ENCODE measurements around the gene IP6K1. TPM values are rescaled to one million over a fixed set of nuclear protein-coding genes. Genes with fewer than 3 reads are reported as not detected.

Gene IP6K1
- total RNA-seq, 1 experiment from 2014 or later, result 44.8 TPM

- peak within 1 kb of the TSS; percentile 70 for H3K4me3 Mint-ChIP-seq (ENCODE audit: unreplicated experiment)
- DNase-seq (ENCODE audit: unreplicated experiment), result peak; percentile 47
- peak within 1 kb of the TSS; percentile 42 for H3K27ac Mint-ChIP-seq (ENCODE audit: low read depth, unreplicated experiment)
- H3K27me3 Mint-ChIP-seq (ENCODE audit: insufficient read depth, unreplicated experiment), result no peaks in the 10 kb centered on the region
- no peak for TF ChIP-seq CTCF (IDR thresholded peaks at IDR 0.05; ENCODE audit: unreplicated experiment)
- BruUV-seq (replicated peaks), result no TSS peak
- ChIA-PET POLR2A (interaction anchor here (0.5 to 1.9 kb wide), 7 partner anchors 9 to 967 kb away, joined by 3 to 8 read pairs (median 3); partner anchors contain the start of genes CDHR4 and INKA1), CTCF (interaction anchor here (0.7 to 2.3 kb wide), 4 partner anchors 12 to 92 kb away, joined by 3 to 12 read pairs (median 4); no protein-coding TSS in a partner anchor)
- H3K36me3 Mint-ChIP-seq (ENCODE audit: insufficient read depth, unreplicated experiment), result no peaks in the 10 kb centered on the region
- no peaks in the 10 kb centered on the region for H3K9me3 Mint-ChIP-seq (ENCODE audit: unreplicated experiment)
- no peaks in the 10 kb centered on the region for H3K4me1 Mint-ChIP-seq (ENCODE audit: insufficient read depth, unreplicated experiment)
- intact Hi-C loops (cut with micrococcal nuclease), result no loop called here
Measured at GRCh38 chr3:49813497-49814174, 27.3 kb upstream of the IP6K1 start, which contains the start of gene UBA7. TSS of gene UBA7 (minus strand) at chr3:49813953. CDS start at chr3:49813787, 166 bp downstream.

- no TSS peak for BruUV-seq (replicated peaks)
- no peaks in the 10 kb centered on the region for H3K36me3 Mint-ChIP-seq (ENCODE audit: insufficient read depth, unreplicated experiment)
- no peaks in the 10 kb centered on the region for H3K9me3 Mint-ChIP-seq (ENCODE audit: unreplicated experiment)
- H3K4me1 Mint-ChIP-seq (ENCODE audit: insufficient read depth, unreplicated experiment), result no peaks in the 10 kb centered on the region
- intact Hi-C loops (cut with micrococcal nuclease), result no loop called here
- H3K27ac Mint-ChIP-seq (ENCODE audit: low read depth, unreplicated experiment), result peak overlapping the region; percentile 42
- H3K27me3 Mint-ChIP-seq (ENCODE audit: insufficient read depth, unreplicated experiment), result no peaks in the 10 kb centered on the region
- ChIA-PET CTCF (interaction anchor here (0.7 to 2.3 kb wide), 4 partner anchors 13 to 93 kb away, joined by 3 to 12 read pairs (median 4); no protein-coding TSS in a partner anchor), POLR2A (interaction anchor here (0.6 to 1.9 kb wide), 6 partner anchors 9 to 403 kb away, joined by 3 to 8 read pairs (median 3); partner anchors contain the start of genes CDHR4 and INKA1)
- TF ChIP-seq CTCF (IDR thresholded peaks at IDR 0.05; ENCODE audit: unreplicated experiment), result no peak
- peak overlapping the region; percentile 70 for H3K4me3 Mint-ChIP-seq (ENCODE audit: unreplicated experiment)
- no peak for DNase-seq (ENCODE audit: unreplicated experiment)
Measured at GRCh38 chr3:49812916-49813496, 26.7 kb upstream of the IP6K1 start.

- BruUV-seq (replicated peaks), result no TSS peak
- intact Hi-C loops (cut with micrococcal nuclease), result no loop called here
- no peak for TF ChIP-seq CTCF (IDR thresholded peaks at IDR 0.05; ENCODE audit: unreplicated experiment)
- Mint-ChIP-seq H3K9me3 (ENCODE audit: unreplicated experiment) (no peaks in the 10 kb centered on the region), H3K36me3 (ENCODE audit: insufficient read depth, unreplicated experiment) (no peaks in the 10 kb centered on the region), H3K4me1 (ENCODE audit: insufficient read depth, unreplicated experiment) (peaks cover 7% of the 10 kb centered on the region), H3K27me3 (ENCODE audit: insufficient read depth, unreplicated experiment) (peaks cover 4% of the 10 kb centered on the region), H3K27ac (ENCODE audit: low read depth, unreplicated experiment) (no peak overlapping the region), H3K4me3 (ENCODE audit: unreplicated experiment) (no peak overlapping the region)
- no peak for DNase-seq (ENCODE audit: unreplicated experiment)
- POLR2A ChIA-PET, result no interaction called here
- CTCF ChIA-PET, result interaction anchor here (0.9 to 12.4 kb wide), 3 partner anchors 13 to 108 kb away, joined by 3 to 201 read pairs (median 7); no protein-coding TSS in a partner anchor
Measured at GRCh38 chr3:49807431-49808114, 21.2 kb upstream of the IP6K1 start.

DNA sequence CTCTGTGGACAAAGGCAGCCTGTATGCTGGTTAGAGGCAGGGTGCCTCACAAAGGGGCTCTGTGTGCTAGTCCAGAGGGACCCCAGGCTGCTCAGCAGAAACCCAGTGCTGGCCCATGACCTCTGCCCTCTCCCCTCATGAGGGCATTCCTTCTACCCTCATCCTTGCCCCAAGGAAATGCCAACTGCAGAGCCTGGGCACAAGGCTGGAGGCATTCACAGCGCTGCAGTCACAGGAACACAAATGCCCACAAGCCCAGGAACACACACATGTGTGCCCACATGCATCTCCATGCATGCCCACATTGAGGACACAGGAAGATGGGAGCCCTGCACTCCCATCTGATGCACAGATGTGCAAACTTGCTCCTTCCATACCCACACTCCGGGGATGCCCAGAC is 20.5 kb upstream of the IP6K1 start:
- H3K4me1 Mint-ChIP-seq (ENCODE audit: insufficient read depth, unreplicated experiment), result peaks cover 12% of the 10 kb centered on the region
- no TSS peak for BruUV-seq (replicated peaks)
- H3K4me3 Mint-ChIP-seq (ENCODE audit: unreplicated experiment), result no peak overlapping the region
- ChIA-PET CTCF (interaction anchor here (0.6 to 12.4 kb wide), 3 partner anchors 13 to 58 kb away, joined by 3 to 201 read pairs (median 7); no protein-coding TSS in a partner anchor), POLR2A (no interaction called here)
- intact Hi-C loops (cut with micrococcal nuclease), result no loop called here
- no peaks in the 10 kb centered on the region for H3K36me3 Mint-ChIP-seq (ENCODE audit: insufficient read depth, unreplicated experiment)
- no peak for TF ChIP-seq CTCF (IDR thresholded peaks at IDR 0.05; ENCODE audit: unreplicated experiment)
- H3K27ac Mint-ChIP-seq (ENCODE audit: low read depth, unreplicated experiment), result no peak overlapping the region
- peaks cover 10% of the 10 kb centered on the region for H3K27me3 Mint-ChIP-seq (ENCODE audit: insufficient read depth, unreplicated experiment)
- no peak for DNase-seq (ENCODE audit: unreplicated experiment)
- H3K9me3 Mint-ChIP-seq (ENCODE audit: unreplicated experiment), result no peaks in the 10 kb centered on the region
